ENCODE measurements around the gene FFAR1.

GRCh38 chr19:35341006-35341405, 6.7 kb upstream of the FFAR1 start:
- TF ChIP-seq CTCF (optimal IDR thresholded peaks at IDR 0.05 in 1 of 3, IDR thresholded peaks at IDR 0.05 in 1 of 3, conservative IDR thresholded peaks at IDR 0.05 in 1 of 3; ENCODE audit: extremely low read depth in 1 of 3, insufficient read depth in 2 of 3, low read length in 3 of 3) (no peak), EZH2 (IDR thresholded peaks at IDR 0.05; ENCODE audit: low read length) (no peak)

Data from keratinocyte (primary cell).